Panc1 (cell line): ENCODE measurements around the gene TMEM182. TPM values are rescaled to one million over a fixed set of nuclear protein-coding genes. Genes with fewer than 3 reads are reported as not detected.

Experiments used
- ATAC-seq: fragments of 200-7000 bp; cut with Tn5 transposase; 2 replicates; pipeline ENCODE4 v1.9.1; 2020; ENCODE audit warnings: mild to moderate bottlenecking, moderate library complexity
- BruUV-seq: library from RNA; stranded (reverse); fragments of 400-500 nt; replicated peaks from 2 replicates; lab custom pipeline; 2021; lab: Mats Ljungman, UMichigan
- CTCF ChIA-PET: fragments of 300-600 bp; sonication (Branson Sonifier 250); formaldehyde crosslinking; loops from one replicate; lab custom pipeline; 2022; ENCODE audit warnings: antibody characterized with exemption; lab: Charles Lee
- POLR2A ChIA-PET: fragments of 300-600 bp; sonication (Branson Sonifier 250); formaldehyde crosslinking; loops from one replicate; lab custom pipeline; 2022; ENCODE audit warnings: antibody characterized with exemption; lab: Charles Lee
- DNase-seq: peaks from one replicate; pipeline ENCODE4 v3.0.0-alpha.2; 2010; ENCODE audit warnings: low read depth, low spot score
- H3K27ac ChIP-seq: 2 replicates; pipeline ENCODE4 v1.5.1; 2011; ENCODE audit warnings: mild to moderate bottlenecking, low read length, inconsistent platforms
- H3K27me3 ChIP-seq: fragments of 200-500 bp; sonication (Bioruptor generic); 2 replicates; pipeline ENCODE4 v1.6.0; 2014; ENCODE audit warnings: low read length, inconsistent platforms; ENCODE audit not compliant: control insufficient read depth, insufficient read depth
- H3K36me3 ChIP-seq: fragments of 200-500 bp; sonication (Bioruptor generic); 2 replicates; pipeline ENCODE4 v1.5.1; 2014; ENCODE audit warnings: inconsistent platforms, mild to moderate bottlenecking, low read length, moderate library complexity; ENCODE audit not compliant: control insufficient read depth, insufficient read depth
- H3K4me1 ChIP-seq: 2 replicates; pipeline ENCODE4 v1.5.1; 2011; ENCODE audit warnings: inconsistent platforms, mild to moderate bottlenecking, low read length, moderate library complexity; ENCODE audit not compliant: control insufficient read depth, insufficient read depth
- H3K4me3 ChIP-seq, 2 experiments: 2 replicates each; pipeline ENCODE4 v1.5.1; 2011 to 2012; ENCODE audit warnings: low read depth in 2 of 2, low read length in 2 of 2, mild to moderate bottlenecking in 2 of 2, inconsistent platforms in 1 of 2, moderate library complexity in 1 of 2
- H3K9me3 ChIP-seq: fragments of 200-500 bp; sonication (Bioruptor generic); 2 replicates; pipeline ENCODE4 v1.5.1; 2014; ENCODE audit warnings: low read depth, mild to moderate bottlenecking, inconsistent platforms, low read length, moderate library complexity; ENCODE audit not compliant: control insufficient read depth, insufficient read depth
- POLR2AphosphoS5 ChIP-seq: IDR thresholded peaks from 2 replicates; pipeline ENCODE4 v1.6.1; 2012; ENCODE audit warnings: mild to moderate bottlenecking, low read depth, low read length, moderate library complexity
- SIN3A ChIP-seq: IDR thresholded peaks from 2 replicates; pipeline ENCODE4 v1.6.1; 2012; ENCODE audit warnings: low read depth, mild to moderate bottlenecking, low read length, moderate library complexity, borderline replicate concordance; ENCODE audit not compliant: insufficient read depth
- TCF7L2 ChIP-seq: IDR thresholded peaks from 2 replicates; pipeline ENCODE4 v1.6.1; 2011; ENCODE audit warnings: mild to moderate bottlenecking, low read depth, low read length, inconsistent platforms
- in situ Hi-C: cut with HindIII; loops from 2 replicates; pipeline ENCODE4 v1.10.0; 2016; ENCODE audit warnings: low sequenced_read_pairs, low pct_unique_long_range_greater_than_20kb
- intact Hi-C: fragments of 100-400 bp; cut with micrococcal nuclease; formaldehyde crosslinking; loops from one replicate; pipeline ENCODE4 v1.10.0; 2022; ENCODE audit not compliant: unreplicated experiment
- total RNA-seq: library from RNA; stranded (reverse); gene quantifications from one replicate; pipeline ENCODE4 v1.2.1, GENCODE V29; 2021; ENCODE audit not compliant: unreplicated experiment
- TF ChIP-seq, protein P1 (sequence below), 2 experiments: IDR thresholded peaks; 2 replicates each; pipeline ENCODE4 v1.6.1; 2011 to 2012; ENCODE audit warnings: low read depth in 2 of 2, control low read depth in 1 of 2, low read length in 1 of 2, mild to moderate bottlenecking in 1 of 2, moderate library complexity in 1 of 2; ENCODE audit not compliant: insufficient read depth in 1 of 2
- TF ChIP-seq, protein P2 (sequence below): fragments of 450-650 bp; IDR thresholded peaks from 2 replicates; pipeline ENCODE4 v1.5.1; 2017; ENCODE audit warnings: mild to moderate bottlenecking

The TMEM182 gene
- total RNA-seq, 1 experiment from 2014 or later, result 6.2 TPM

DNA sequence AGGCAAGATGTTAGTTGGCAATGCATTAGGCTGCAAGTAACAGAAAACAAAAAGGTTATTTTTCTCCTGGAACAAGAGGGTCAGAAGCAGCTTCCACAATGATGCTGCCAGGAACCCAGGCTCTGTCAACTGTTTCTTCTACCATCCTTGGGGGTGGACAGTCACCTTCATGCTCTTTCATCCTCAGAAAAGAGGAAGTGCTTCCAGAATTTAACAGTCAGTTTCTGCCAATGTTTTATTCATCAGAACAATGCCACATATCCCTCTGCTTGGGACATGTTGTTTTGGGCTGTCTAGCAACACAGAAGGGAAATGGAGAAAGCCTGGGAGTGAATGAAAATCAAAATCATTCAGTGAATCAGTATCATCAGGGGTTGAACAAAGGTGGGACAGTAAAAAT is 7.1 kb downstream of the TMEM182 start:
- in situ Hi-C loops, result no loop called here
- CTCF ChIA-PET, result no interaction called here
- TF ChIP-seq, protein P1, sequence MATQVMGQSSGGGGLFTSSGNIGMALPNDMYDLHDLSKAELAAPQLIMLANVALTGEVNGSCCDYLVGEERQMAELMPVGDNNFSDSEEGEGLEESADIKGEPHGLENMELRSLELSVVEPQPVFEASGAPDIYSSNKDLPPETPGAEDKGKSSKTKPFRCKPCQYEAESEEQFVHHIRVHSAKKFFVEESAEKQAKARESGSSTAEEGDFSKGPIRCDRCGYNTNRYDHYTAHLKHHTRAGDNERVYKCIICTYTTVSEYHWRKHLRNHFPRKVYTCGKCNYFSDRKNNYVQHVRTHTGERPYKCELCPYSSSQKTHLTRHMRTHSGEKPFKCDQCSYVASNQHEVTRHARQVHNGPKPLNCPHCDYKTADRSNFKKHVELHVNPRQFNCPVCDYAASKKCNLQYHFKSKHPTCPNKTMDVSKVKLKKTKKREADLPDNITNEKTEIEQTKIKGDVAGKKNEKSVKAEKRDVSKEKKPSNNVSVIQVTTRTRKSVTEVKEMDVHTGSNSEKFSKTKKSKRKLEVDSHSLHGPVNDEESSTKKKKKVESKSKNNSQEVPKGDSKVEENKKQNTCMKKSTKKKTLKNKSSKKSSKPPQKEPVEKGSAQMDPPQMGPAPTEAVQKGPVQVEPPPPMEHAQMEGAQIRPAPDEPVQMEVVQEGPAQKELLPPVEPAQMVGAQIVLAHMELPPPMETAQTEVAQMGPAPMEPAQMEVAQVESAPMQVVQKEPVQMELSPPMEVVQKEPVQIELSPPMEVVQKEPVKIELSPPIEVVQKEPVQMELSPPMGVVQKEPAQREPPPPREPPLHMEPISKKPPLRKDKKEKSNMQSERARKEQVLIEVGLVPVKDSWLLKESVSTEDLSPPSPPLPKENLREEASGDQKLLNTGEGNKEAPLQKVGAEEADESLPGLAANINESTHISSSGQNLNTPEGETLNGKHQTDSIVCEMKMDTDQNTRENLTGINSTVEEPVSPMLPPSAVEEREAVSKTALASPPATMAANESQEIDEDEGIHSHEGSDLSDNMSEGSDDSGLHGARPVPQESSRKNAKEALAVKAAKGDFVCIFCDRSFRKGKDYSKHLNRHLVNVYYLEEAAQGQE (IDR thresholded peaks at IDR 0.05; ENCODE audit: insufficient read depth in 1 of 2, low read depth in 2 of 2, low read length in 1 of 2), result no peak
- TF ChIP-seq TCF7L2, result no peak
- no peak for TF ChIP-seq SIN3A
- TF ChIP-seq, protein P2, sequence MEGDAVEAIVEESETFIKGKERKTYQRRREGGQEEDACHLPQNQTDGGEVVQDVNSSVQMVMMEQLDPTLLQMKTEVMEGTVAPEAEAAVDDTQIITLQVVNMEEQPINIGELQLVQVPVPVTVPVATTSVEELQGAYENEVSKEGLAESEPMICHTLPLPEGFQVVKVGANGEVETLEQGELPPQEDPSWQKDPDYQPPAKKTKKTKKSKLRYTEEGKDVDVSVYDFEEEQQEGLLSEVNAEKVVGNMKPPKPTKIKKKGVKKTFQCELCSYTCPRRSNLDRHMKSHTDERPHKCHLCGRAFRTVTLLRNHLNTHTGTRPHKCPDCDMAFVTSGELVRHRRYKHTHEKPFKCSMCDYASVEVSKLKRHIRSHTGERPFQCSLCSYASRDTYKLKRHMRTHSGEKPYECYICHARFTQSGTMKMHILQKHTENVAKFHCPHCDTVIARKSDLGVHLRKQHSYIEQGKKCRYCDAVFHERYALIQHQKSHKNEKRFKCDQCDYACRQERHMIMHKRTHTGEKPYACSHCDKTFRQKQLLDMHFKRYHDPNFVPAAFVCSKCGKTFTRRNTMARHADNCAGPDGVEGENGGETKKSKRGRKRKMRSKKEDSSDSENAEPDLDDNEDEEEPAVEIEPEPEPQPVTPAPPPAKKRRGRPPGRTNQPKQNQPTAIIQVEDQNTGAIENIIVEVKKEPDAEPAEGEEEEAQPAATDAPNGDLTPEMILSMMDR, result no peak
- TF ChIP-seq POLR2AphosphoS5, result no peak

DNA sequence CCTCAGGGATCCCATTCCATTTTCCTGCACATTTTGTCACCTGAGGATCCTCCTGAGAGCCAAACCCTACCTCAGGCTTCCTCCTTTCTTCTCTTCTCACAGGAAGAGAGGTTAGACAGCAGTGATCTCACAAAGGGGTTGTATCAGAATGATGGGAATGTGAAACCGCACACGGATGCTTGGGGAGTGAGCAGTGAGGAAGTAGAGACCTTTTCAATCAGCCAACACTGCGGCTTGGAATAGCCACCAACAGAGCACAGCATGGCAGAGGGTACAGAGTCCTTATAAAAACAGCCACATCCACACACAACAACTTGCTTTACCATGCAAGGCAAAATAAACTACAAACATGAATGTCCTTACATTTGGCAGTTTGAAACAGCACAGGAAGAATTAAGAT is 8.7 kb downstream of the TMEM182 start:
- in situ Hi-C loops, result no loop called here
- Histone ChIP-seq H3K27ac (no peak overlapping the region), H3K27me3 (no peaks in the 10 kb centered on the region), H3K4me3 (no peak overlapping the region), H3K36me3 (no peaks in the 10 kb centered on the region), H3K9me3 (no peaks in the 10 kb centered on the region), H3K4me1 (no peaks in the 10 kb centered on the region)
- BruUV-seq, result no TSS peak
- intact Hi-C loops, result no loop called here
- DNase-seq (no peak), ATAC-seq (no peak)
- TF ChIP-seq SIN3A (no peak), TCF7L2 (no peak), POLR2AphosphoS5 (no peak)
- TF ChIP-seq, protein P2, result no peak
- TF ChIP-seq, protein P1 (IDR thresholded peaks at IDR 0.05; ENCODE audit: insufficient read depth in 1 of 2, low read depth in 2 of 2, low read length in 1 of 2), result no peak
- POLR2A ChIA-PET, result no interaction called here
- CTCF ChIA-PET, result no interaction called here

More for the DNA sequence above, 7.1 kb downstream of the TMEM182 start:
- no TSS peak for BruUV-seq
- POLR2A ChIA-PET, result no interaction called here
- no peak overlapping the region for H3K27ac ChIP-seq
- DNase-seq, result no peak
- no peaks in the 10 kb centered on the region for H3K27me3 ChIP-seq
- intact Hi-C loops, result no loop called here
- H3K9me3 ChIP-seq, result no peaks in the 10 kb centered on the region
- H3K4me1 ChIP-seq, result no peaks in the 10 kb centered on the region
- ATAC-seq, result no peak
- no peaks in the 10 kb centered on the region for H3K36me3 ChIP-seq
- no peak overlapping the region for H3K4me3 ChIP-seq
